K562 (cell line): ENCODE results near the gene EXOC6. TPM values are rescaled to one million over a fixed set of nuclear protein-coding genes. Genes with fewer than 3 reads are reported as not detected.

Experiments used
- BRD4 ChIP-seq: fragments of 200-600 bp; sonication (generic); IDR thresholded peaks from 2 replicates; pipeline ENCODE4 v1.6.1; 2017; ENCODE audit warnings: inconsistent platforms
- CBFA2T2 ChIP-seq: fragments of 450-650 bp; conservative IDR thresholded peaks from 2 replicates; pipeline ENCODE4 v1.6.1; 2017; ENCODE audit warnings: mild to moderate bottlenecking
- FOS ChIP-seq: IDR thresholded peaks from 3 replicates; pipeline ENCODE4 v1.6.1; 2011; ENCODE audit not compliant: insufficient read length; ENCODE audit errors: extremely low read depth
- GATA2 ChIP-seq: sonication (generic); formaldehyde crosslinking; IDR thresholded peaks from 2 replicates; pipeline ENCODE4 v1.4.0; 2020; ENCODE audit warnings: mild to moderate bottlenecking, missing genetic modification reagents
- HLTF ChIP-seq: fragments of 450-650 bp; IDR thresholded peaks from 2 replicates; pipeline ENCODE4 v1.6.1; 2016
- HNRNPK ChIP-seq: fragments of 200-400 bp; formaldehyde crosslinking; IDR thresholded peaks from one replicate; pipeline ENCODE4 v1.6.1; 2018; ENCODE audit warnings: mild to moderate bottlenecking, low read depth, low read length; ENCODE audit not compliant: poor library complexity, severe bottlenecking
- LEF1 ChIP-seq: fragments of 450-650 bp; IDR thresholded peaks from 2 replicates; pipeline ENCODE4 v1.6.1; 2016; ENCODE audit warnings: mild to moderate bottlenecking
- MEIS2 ChIP-seq: fragments of 450-650 bp; IDR thresholded peaks from 2 replicates; pipeline ENCODE4 v1.6.1; 2014; ENCODE audit warnings: mild to moderate bottlenecking; ENCODE audit not compliant: partially characterized antibody
- PHF21A ChIP-seq: fragments of 450-650 bp; IDR thresholded peaks from 2 replicates; pipeline ENCODE4 v1.6.1; 2017; ENCODE audit warnings: low read depth, borderline replicate concordance
- RBM39 ChIP-seq: fragments of 200-400 bp; formaldehyde crosslinking; optimal IDR thresholded peaks from 2 replicates; pipeline ENCODE3; 2018; ENCODE audit warnings: low read depth, low read length
- SMARCB1 ChIP-seq: IDR thresholded peaks from 2 replicates; pipeline ENCODE4 v1.6.1; 2011; ENCODE audit warnings: improper control_type of control experiment, low read depth; ENCODE audit not compliant: insufficient read length
- TAL1 ChIP-seq: fragments of 450-650 bp; IDR thresholded peaks from 2 replicates; pipeline ENCODE4 v1.6.1; 2016; ENCODE audit warnings: mild to moderate bottlenecking
- TARDBP ChIP-seq: fragments of 450-650 bp; IDR thresholded peaks from 2 replicates; pipeline ENCODE4 v1.6.1; 2016
- TEAD4 ChIP-seq, 2 experiments: sonication (generic) in 1 of 2; formaldehyde crosslinking in 1 of 2; IDR thresholded peaks; 2 replicates each; pipeline versions ENCODE4 v1.6.1 to v1.8.0; 2012 to 2022; ENCODE audit warnings: borderline replicate concordance in 1 of 2, inconsistent platforms in 1 of 2, low read length in 1 of 2, mild to moderate bottlenecking in 1 of 2, missing genetic modification reagents in 1 of 2
- ZNF12 ChIP-seq: sonication (generic); formaldehyde crosslinking; IDR thresholded peaks from 2 replicates; pipeline ENCODE4 v1.4.0; 2020; ENCODE audit warnings: mild to moderate bottlenecking, missing genetic modification reagents
- ZNF253 ChIP-seq: fragments of 250-450 bp; sonication (Bioruptor Pico); conservative IDR thresholded peaks from 2 replicates; pipeline ENCODE4 v1.6.1; 2021; ENCODE audit warnings: mild to moderate bottlenecking
- polyA plus RNA-seq, 8 experiments: library from polyadenylated mRNA; depleted of rRNA in 4 of 8; stranded (reverse) in 5 of 8; unstranded in 3 of 8; fragments of >200 nt; fragmentation: Nextera tagmentation in 2 of 8; fragmentation: Illumina TruSeq in 1 of 8; extraction: Ambion mirVana in 2 of 8; extraction: Trizol in 1 of 8; gene quantifications; 2 replicates each; pipeline versions ENCODE4 v1.2.1 to v1.2.3, GENCODE V29; 2011 to 2014; ENCODE audit warnings: inconsistent platforms in 1 of 8, missing spikeins in 1 of 8
- total RNA-seq, 7 experiments: library from RNA; depleted of rRNA in 6 of 7; stranded (reverse); fragments of >200 nt in 6 of 7; fragmentation: Illumina TruSeq in 2 of 7; extraction: Trizol in 2 of 7; gene quantifications; 2 replicates each; pipeline versions ENCODE4 v1.2.1 to v1.2.3, GENCODE V29; 2011 to 2021; ENCODE audit warnings: low replicate concordance in 1 of 7
- TF ChIP-seq, protein P1 (sequence below): IDR thresholded peaks from 2 replicates; pipeline ENCODE4 v1.6.1; 2011; ENCODE audit not compliant: insufficient read length; ENCODE audit errors: extremely low read depth
- TF ChIP-seq, protein P2 (sequence below): fragments of 450-650 bp; IDR thresholded peaks from 2 replicates; pipeline ENCODE4 v1.7.1; 2018; ENCODE audit warnings: mild to moderate bottlenecking, low read depth; ENCODE audit not compliant: partially characterized antibody
- TF ChIP-seq, protein P3 (sequence below), 2 experiments: IDR thresholded peaks; 2 replicates each; pipeline ENCODE4 v1.6.1; 2012; ENCODE audit warnings: improper control_type of control experiment in 2 of 2, low read depth in 2 of 2, low read length in 2 of 2, borderline replicate concordance in 1 of 2
- TF ChIP-seq, protein P4 (sequence below): fragments of 250-450 bp; sonication (Bioruptor Pico); IDR thresholded peaks from 2 replicates; pipeline ENCODE4 v1.4.0; 2020; ENCODE audit warnings: mild to moderate bottlenecking

Gene EXOC6
- total and polyA plus RNA-seq, 9 of the 15 experiments (the other 6 are each of a cell fraction or from before 2014, with no cell fraction given), result 13.9 to 42.8 (median 24.9) TPM

DNA sequence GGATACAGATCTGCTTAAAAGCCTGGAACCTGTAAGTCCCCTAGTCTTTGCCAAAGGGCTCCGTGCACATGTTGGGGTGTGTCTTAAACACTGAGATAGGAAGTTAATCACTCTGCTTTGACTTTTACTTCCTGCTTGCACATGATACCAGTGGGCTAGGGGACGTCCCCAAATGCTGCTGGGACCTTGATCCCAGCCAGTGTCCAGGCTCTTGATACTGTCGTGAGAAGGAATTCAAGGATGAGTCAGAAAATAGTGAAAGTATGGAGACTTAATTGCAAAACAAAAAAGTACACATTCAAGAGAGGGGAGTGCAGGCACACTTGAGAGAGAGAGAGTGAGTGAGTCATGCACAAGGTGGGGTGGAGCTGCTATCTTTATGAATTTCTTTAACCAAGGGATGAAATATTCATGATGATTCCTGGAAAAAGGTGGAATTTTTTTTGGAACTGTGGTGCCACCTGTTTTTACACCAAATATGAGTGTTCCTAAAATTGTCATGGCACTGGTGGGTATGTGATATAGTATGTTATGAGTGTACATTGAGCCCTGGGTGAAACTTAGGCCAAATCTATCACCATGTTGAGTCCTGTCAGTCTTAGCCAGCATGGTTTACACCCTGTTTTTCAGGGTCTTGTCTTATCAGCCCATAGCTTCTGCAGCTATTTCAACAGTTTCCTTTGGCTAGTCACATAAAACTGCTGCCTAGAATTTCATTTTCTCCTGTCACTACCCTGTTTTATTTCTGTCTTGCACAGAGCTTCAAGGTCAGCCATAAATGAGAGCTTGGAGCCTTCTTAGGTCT lies 123.9 kb downstream of the EXOC6 start (continued):
- peak; percentile 68 for TF ChIP-seq TEAD4 (IDR thresholded peaks at IDR 0.05; ENCODE audit: low read length)
- no peak for TF ChIP-seq TEAD4 (CRISPR knock-in tag; IDR thresholded peaks at IDR 0.05; ENCODE audit: borderline replicate concordance)
- TF ChIP-seq, protein P1, sequence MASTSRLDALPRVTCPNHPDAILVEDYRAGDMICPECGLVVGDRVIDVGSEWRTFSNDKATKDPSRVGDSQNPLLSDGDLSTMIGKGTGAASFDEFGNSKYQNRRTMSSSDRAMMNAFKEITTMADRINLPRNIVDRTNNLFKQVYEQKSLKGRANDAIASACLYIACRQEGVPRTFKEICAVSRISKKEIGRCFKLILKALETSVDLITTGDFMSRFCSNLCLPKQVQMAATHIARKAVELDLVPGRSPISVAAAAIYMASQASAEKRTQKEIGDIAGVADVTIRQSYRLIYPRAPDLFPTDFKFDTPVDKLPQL, result no peak
- TF ChIP-seq PHF21A, result peak; percentile 13; the same call in 1 of the 2 replicates
- TF ChIP-seq LEF1, result peak; percentile 52; the same call in 1 of the 2 replicates
- peak; percentile 64 for TF ChIP-seq TAL1
- peak; percentile 98 for TF ChIP-seq SMARCB1
- TF ChIP-seq RBM39, result no peak
- TF ChIP-seq CBFA2T2, result peak; percentile 70
- TF ChIP-seq ZNF12 (CRISPR knock-in tag), result no peak
- no peak for TF ChIP-seq GATA2 (CRISPR knock-in tag)
- TF ChIP-seq, protein P2, sequence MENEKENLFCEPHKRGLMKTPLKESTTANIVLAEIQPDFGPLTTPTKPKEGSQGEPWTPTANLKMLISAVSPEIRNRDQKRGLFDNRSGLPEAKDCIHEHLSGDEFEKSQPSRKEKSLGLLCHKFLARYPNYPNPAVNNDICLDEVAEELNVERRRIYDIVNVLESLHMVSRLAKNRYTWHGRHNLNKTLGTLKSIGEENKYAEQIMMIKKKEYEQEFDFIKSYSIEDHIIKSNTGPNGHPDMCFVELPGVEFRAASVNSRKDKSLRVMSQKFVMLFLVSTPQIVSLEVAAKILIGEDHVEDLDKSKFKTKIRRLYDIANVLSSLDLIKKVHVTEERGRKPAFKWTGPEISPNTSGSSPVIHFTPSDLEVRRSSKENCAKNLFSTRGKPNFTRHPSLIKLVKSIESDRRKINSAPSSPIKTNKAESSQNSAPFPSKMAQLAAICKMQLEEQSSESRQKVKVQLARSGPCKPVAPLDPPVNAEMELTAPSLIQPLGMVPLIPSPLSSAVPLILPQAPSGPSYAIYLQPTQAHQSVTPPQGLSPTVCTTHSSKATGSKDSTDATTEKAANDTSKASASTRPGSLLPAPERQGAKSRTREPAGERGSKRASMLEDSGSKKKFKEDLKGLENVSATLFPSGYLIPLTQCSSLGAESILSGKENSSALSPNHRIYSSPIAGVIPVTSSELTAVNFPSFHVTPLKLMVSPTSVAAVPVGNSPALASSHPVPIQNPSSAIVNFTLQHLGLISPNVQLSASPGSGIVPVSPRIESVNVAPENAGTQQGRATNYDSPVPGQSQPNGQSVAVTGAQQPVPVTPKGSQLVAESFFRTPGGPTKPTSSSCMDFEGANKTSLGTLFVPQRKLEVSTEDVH, result peak; percentile 40
- TF ChIP-seq FOS, result no peak
- no peak for TF ChIP-seq BRD4
- peak; percentile 87 for TF ChIP-seq MEIS2
- TF ChIP-seq HNRNPK, result no peak
- TF ChIP-seq TARDBP, result no peak
- no peak for TF ChIP-seq HLTF
- TF ChIP-seq, protein P3, sequence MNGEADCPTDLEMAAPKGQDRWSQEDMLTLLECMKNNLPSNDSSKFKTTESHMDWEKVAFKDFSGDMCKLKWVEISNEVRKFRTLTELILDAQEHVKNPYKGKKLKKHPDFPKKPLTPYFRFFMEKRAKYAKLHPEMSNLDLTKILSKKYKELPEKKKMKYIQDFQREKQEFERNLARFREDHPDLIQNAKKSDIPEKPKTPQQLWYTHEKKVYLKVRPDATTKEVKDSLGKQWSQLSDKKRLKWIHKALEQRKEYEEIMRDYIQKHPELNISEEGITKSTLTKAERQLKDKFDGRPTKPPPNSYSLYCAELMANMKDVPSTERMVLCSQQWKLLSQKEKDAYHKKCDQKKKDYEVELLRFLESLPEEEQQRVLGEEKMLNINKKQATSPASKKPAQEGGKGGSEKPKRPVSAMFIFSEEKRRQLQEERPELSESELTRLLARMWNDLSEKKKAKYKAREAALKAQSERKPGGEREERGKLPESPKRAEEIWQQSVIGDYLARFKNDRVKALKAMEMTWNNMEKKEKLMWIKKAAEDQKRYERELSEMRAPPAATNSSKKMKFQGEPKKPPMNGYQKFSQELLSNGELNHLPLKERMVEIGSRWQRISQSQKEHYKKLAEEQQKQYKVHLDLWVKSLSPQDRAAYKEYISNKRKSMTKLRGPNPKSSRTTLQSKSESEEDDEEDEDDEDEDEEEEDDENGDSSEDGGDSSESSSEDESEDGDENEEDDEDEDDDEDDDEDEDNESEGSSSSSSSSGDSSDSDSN (IDR thresholded peaks at IDR 0.05; ENCODE audit: borderline replicate concordance in 1 of 2, low read depth in 2 of 2, low read length in 2 of 2), result 0 out of 4 replicates have a peak, but pooled peaks of 1 of the 2 experiments have one; percentile 39
- TF ChIP-seq, protein P4, sequence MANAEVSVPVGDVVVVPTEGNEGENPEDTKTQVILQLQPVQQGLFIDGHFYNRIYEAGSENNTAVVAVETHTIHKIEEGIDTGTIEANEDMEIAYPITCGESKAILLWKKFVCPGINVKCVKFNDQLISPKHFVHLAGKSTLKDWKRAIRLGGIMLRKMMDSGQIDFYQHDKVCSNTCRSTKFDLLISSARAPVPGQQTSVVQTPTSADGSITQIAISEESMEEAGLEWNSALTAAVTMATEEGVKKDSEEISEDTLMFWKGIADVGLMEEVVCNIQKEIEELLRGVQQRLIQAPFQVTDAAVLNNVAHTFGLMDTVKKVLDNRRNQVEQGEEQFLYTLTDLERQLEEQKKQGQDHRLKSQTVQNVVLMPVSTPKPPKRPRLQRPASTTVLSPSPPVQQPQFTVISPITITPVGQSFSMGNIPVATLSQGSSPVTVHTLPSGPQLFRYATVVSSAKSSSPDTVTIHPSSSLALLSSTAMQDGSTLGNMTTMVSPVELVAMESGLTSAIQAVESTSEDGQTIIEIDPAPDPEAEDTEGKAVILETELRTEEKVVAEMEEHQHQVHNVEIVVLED (CRISPR knock-in tag), result no peak
- TF ChIP-seq ZNF253 (CRISPR knock-in tag), result no peak
